Subcutaneous adipose tissue (tissue), 4 donors: ENCODE results near the gene ERMP1. TPM values are rescaled to one million over a fixed set of nuclear protein-coding genes. Genes with fewer than 3 reads are reported as not detected.

Experiments
- CTCF ChIP-seq: fragments of 450-650 bp; IDR thresholded peaks from one replicate; pipeline ENCODE4 v1.5.1; 2016; ENCODE audit warnings: low read depth, mild to moderate bottlenecking, control low read depth, antibody characterized with exemption, moderate library complexity
- total RNA-seq, 4 donors: library from RNA; depleted of rRNA; stranded (reverse); fragments of >200 nt; gene quantifications; one replicate each; pipeline ENCODE4 v1.1.0, GENCODE V29; 2016

The ERMP1 gene
- total RNA-seq, 4 donors from 2014 or later = 12.6 to 21.2 (median 13.6) TPM

GRCh38 chr9:5743109-5743508, 89.8 kb downstream of the ERMP1 start:
- TF ChIP-seq CTCF = no peak

- TF ChIP-seq CTCF = no peak
Measured at GRCh38 chr9:5736563-5737346, 96.2 kb downstream of the ERMP1 start.

- no peak for TF ChIP-seq CTCF
Measured at GRCh38 chr9:5735072-5735471, 97.8 kb downstream of the ERMP1 start.

Other genes starting within 250 kb of the ERMP1 start
- 10 to 100 TPM; 38.5 to 52.8 (median 48.5) TPM for gene RIC1, start 204.0 kb downstream of the ERMP1 start, total RNA-seq
- not detected for gene MLANA, start 57.8 kb upstream of the ERMP1 start, total RNA-seq
- gene RANBP6, start 182.5 kb upstream of the ERMP1 start, total RNA-seq = 10 to 100 TPM; 10.4 to 24.3 (median 14.8) TPM